WTC11 (cell line): ENCODE measurements around the gene CTSG. TPM values are rescaled to one million over a fixed set of nuclear protein-coding genes. Genes with fewer than 3 reads are reported as not detected.
"Not testable (repeated sequence)": the region's sequence is repeated elsewhere in the genome, so short reads cannot be mapped to it uniquely, and the experiment has no call there.

Experiments
- ATAC-seq: fragments of 200-7000 bp; cut with Tn5 transposase; 2 replicates; pipeline ENCODE4 v1.10.0; 2021; ENCODE audit warnings: mild to moderate bottlenecking, moderate library complexity
- CTCF ChIA-PET: fragments of 300-600 bp; sonication (Branson Sonifier 250); formaldehyde crosslinking; loops from one replicate; lab custom pipeline; 2021; ENCODE audit warnings: antibody characterized with exemption; lab: Charles Lee
- POLR2A ChIA-PET: fragments of 350-600 bp; sonication (Branson Sonifier 250); formaldehyde crosslinking; loops from one replicate; lab custom pipeline; 2021; ENCODE audit warnings: antibody characterized with exemption; lab: Charles Lee
- DNase-seq: peaks from one replicate; pipeline ENCODE4 v3.0.0; 2021; ENCODE audit warnings: low spot score
- H3K27ac Mint-ChIP-seq: 2 replicates; pipeline ENCODE4 v1.8.0; 2021; ENCODE audit warnings: mixed read lengths
- H3K27me3 Mint-ChIP-seq: 2 replicates; pipeline ENCODE4 v1.8.0; 2021; ENCODE audit warnings: low read depth, mild to moderate bottlenecking, moderate library complexity, mixed read lengths
- H3K36me3 Mint-ChIP-seq: 2 replicates; pipeline ENCODE4 v1.8.0; 2021; ENCODE audit warnings: mixed read lengths
- H3K4me1 Mint-ChIP-seq: 2 replicates; pipeline ENCODE4 v1.8.0; 2022; ENCODE audit warnings: mixed read lengths
- H3K4me3 Mint-ChIP-seq: 2 replicates; pipeline ENCODE4 v1.8.0; 2021; ENCODE audit warnings: mild to moderate bottlenecking, moderate library complexity, mixed read lengths
- H3K9me3 Mint-ChIP-seq: 2 replicates; pipeline ENCODE4 v1.8.0; 2021; ENCODE audit warnings: mixed read lengths
- total RNA-seq: library from RNA; stranded (reverse); gene quantifications from 3 replicates; pipeline ENCODE4 v1.2.3, GENCODE V29; 2021

CTSG gene
- total RNA-seq, 1 experiment from 2014 or later = not detected

GRCh38 chr14:24525877-24526620 lies 50.0 kb downstream of the CTSG start:
- CTCF ChIA-PET, H3K36me3 Mint-ChIP-seq, DNase-seq, POLR2A ChIA-PET, ATAC-seq, H3K4me1 Mint-ChIP-seq: not testable (repeated sequence)
- H3K4me3 Mint-ChIP-seq = peak overlapping the region; percentile 61
- H3K9me3 Mint-ChIP-seq = peaks cover 17% of the 10 kb centered on the region
- peak overlapping the region; percentile 85 for H3K27ac Mint-ChIP-seq
- peaks cover 15% of the 10 kb centered on the region for H3K27me3 Mint-ChIP-seq

Other genes with a start within 250 kb of the CTSG start
- 0.96 to 2.4 TPM (median 1.1 TPM) in 3 replicates for gene ADCY4, start 241.2 kb downstream of the CTSG start, total RNA-seq
- gene RIPK3, start 236.3 kb downstream of the CTSG start, total RNA-seq = 0.37 to 1.2 TPM (median 0.83 TPM) in 3 replicates
- 60.7 to 101 TPM (median 95.9 TPM) in 3 replicates for gene NFATC4, start 208.1 kb downstream of the CTSG start, total RNA-seq
- gene NYNRIN, start 177.2 kb downstream of the CTSG start, total RNA-seq = 16.6 to 18.3 TPM (median 17.9 TPM) in 3 replicates
- 0.94 to 2.1 TPM (median 1.5 TPM) in 3 replicates for gene CBLN3, start 146.6 kb downstream of the CTSG start, total RNA-seq
- gene KHNYN, start 146.3 kb downstream of the CTSG start, total RNA-seq = 33.2 to 34.2 TPM (median 33.3 TPM) in 3 replicates
- gene SDR39U1, start 133.5 kb downstream of the CTSG start, total RNA-seq = 55.0 to 59.2 TPM (median 56.7 TPM) in 3 replicates
- not detected in 3 replicates for gene CMA1, start 68.0 kb downstream of the CTSG start, total RNA-seq
- gene GZMH, start 33.4 kb upstream of the CTSG start, total RNA-seq = not detected in 3 replicates
- gene GZMB, start 57.9 kb upstream of the CTSG start, total RNA-seq = 0.68 to 1.4 TPM (median 0.82 TPM) in 3 replicates